HG02623 (cell line): ENCODE data around the gene KIFAP3.
"Not testable (repeated sequence)": the region's sequence is repeated elsewhere in the genome, so short reads cannot be mapped to it uniquely, and the experiment has no call there.

ENCODE experiments used
- ATAC-seq: cut with Tn5 transposase; IDR thresholded peaks from one replicate; pipeline ENCODE4 v1.9.1; 2021; ENCODE audit warnings: moderate library complexity; ENCODE audit not compliant: unreplicated experiment

The KIFAP3 gene

DNA sequence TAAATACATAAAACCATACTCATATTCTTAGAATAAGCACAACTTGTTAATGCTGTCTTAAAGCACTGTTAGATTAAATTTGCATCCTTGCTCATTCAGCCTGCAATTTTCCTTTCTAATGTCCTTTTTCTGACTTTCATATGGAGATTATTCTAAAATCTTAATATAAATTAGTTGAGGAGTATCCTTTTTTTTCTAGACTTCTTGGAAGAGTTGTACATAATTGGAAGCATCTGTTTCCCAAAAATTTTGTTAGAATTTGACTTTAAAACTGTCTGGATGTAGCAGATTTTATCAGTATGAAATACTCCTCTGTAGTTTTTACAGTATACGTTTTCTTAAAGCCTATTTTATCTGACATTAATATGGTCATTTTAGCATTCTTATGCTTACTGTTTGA, 9.7 kb downstream of the KIFAP3 start:
- no peak for ATAC-seq

DNA sequence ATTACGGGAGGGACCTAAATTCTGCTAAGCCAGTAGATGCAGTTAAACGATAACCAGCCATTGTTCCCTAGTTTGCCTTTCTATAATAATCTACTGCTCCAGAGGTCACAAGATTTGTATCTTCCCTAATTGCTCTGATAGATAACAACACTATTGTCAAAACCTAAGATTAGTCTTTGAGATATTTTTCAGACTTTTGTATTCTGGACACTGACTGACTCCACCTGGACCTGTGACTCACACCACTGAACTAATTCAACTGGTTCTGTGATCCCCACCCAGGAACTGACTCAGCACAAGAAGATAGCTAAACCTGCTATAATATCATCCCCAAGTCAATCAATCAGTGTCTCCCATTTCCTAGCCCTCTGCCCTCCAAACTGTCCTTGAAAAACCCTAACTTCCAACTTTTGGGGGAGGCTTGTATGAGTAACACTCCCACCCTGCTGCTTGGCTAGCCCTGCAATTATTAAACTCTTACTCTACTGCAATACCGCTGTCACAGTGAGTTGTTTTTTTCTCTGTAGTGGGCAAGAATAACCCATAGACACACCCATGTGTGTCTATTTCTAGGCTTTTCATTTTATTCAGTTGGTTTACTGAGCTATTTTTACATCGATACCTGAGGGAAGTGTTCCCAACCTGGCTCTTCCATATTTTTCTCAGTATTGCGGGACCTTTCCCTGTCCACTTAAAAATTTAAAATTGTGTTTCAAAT, 11.2 kb downstream of the KIFAP3 start:
- ATAC-seq: no peak

GRCh38 chr1:170061676-170062075, 12.8 kb downstream of the KIFAP3 start:
- not testable (repeated sequence) for ATAC-seq

GRCh38 chr1:170060015-170060520, 14.4 kb downstream of the KIFAP3 start:
- not testable (repeated sequence) for ATAC-seq

- ATAC-seq: no peak
These were observed 25.2 kb downstream of the KIFAP3 start for GRCh38 chr1:170049176-170049800.

- no peak for ATAC-seq
These were observed 26.0 kb downstream of the KIFAP3 start for GRCh38 chr1:170048515-170048914.

- ATAC-seq: no peak
These were observed 30.3 kb downstream of the KIFAP3 start for GRCh38 chr1:170044187-170044586.

DNA sequence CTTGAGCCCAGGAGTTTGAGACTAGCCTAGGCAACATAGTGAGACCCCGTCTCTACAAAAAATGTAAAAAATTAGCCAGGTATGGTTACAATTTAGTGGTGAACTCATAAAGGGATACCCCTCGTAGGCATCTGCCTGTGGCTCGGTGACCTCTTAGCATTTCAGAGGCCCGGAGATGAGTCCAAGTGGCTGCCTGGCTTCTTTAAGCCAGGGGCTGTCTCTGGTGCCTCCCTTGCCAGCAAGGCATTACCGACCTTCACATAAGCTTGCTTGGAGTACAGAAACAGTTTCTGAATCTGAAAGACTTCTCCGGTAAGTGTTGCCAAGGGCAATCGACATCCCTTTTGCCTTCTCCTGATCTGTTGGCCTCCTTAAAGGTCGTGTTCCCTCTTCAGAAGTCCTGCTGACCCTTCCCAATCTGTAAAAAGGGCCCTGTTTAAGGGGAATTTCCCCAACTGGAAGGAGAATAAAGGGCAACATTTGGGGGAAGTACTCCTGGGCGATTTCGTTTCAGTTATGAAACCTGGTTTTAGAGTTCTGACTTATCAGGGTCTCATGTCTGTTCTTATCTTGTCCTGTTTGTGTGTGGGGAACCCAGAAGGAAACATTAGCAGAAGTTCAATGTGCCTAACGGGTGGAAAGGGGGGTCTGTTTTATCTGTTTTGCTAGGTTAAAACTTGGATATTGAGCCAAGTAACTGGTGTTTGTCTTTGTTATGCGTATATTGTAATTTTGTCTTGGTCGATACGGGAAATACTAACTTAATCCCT, 32.9 kb downstream of the KIFAP3 start:
- no peak for ATAC-seq

GRCh38 chr1:170032531-170033280, 41.8 kb downstream of the KIFAP3 start:
- ATAC-seq: no peak

DNA sequence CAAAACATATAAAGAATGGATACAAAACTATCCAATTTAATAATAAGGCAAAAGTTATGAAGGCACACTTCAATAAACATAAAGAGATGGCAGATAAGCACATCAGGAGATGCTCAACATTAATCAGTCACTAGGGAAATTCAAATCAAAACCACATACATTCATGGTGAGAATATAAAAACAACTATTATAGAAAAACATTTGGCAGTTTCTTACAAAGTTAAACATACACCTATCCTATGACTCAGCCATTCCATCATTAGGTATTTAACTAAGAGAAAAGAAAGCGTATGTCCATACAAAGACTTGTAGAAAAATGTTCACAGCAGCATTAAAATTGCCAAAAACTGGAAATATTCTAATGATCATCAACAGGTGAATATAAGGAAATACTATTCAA, 44.3 kb downstream of the KIFAP3 start:
- ATAC-seq: no peak

DNA sequence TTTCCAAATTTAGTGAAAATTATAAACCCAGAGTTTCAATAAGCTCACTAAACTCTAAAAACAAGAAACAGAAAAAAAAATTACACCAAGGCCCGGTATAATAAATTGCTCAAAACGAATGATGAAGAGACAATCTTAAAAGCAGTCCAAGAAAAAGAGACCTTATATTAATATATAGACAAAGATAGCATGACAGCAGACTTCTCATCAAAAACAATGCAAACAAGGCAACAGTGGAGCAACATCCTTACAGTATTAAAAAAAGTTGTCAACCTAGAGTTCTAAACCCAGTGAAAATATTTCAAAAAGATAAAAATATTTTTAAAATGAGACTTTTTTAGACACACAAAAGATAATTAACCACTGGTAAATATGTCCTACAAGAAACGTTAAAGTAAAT, 46.7 kb downstream of the KIFAP3 start:
- ATAC-seq: no peak

- ATAC-seq: no peak
These were observed 53.6 kb downstream of the KIFAP3 start for GRCh38 chr1:170020859-170021258.

DNA sequence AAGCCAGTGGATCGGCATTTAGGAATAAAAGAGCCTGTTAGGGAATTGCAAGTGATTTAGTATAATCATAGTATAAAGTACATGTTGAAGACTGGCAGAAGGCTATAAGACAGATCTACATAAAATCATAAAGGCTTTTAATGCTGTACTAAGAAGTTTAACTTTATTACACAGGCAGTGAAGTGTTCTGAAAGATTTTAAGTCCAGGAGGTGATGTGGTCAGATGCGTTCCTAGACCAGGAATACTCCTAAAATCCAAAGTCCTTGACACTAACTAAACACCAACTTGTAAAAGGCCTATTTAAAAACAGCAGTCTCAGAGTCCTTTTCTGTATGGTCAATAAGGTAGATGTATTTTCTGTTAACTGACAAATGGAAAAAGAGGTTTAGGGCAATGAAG, 57.0 kb downstream of the KIFAP3 start:
- no peak for ATAC-seq

DNA sequence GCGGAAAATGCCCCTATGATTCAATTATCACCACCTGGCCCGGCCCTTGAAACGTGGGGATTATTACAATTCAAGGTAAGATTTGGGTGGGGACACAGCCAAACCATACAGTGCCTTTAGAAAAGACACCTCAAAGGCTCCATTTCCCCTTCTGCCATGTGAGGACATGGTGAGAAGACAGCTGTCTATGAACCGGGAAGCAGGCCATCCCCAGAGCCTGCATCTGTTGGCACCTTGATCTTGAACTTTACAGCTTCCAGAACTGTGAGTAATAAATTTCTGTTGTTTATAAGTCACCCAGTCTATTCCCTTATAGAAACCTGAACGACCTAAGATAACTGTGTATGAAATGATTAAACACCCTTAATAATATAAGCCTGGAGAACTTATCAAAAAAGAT, 61.6 kb downstream of the KIFAP3 start:
- no peak for ATAC-seq

GRCh38 chr1:170010443-170010842, 64.1 kb downstream of the KIFAP3 start:
- no peak for ATAC-seq

GRCh38 chr1:170009551-170009950, 64.9 kb downstream of the KIFAP3 start:
- ATAC-seq: no peak

DNA sequence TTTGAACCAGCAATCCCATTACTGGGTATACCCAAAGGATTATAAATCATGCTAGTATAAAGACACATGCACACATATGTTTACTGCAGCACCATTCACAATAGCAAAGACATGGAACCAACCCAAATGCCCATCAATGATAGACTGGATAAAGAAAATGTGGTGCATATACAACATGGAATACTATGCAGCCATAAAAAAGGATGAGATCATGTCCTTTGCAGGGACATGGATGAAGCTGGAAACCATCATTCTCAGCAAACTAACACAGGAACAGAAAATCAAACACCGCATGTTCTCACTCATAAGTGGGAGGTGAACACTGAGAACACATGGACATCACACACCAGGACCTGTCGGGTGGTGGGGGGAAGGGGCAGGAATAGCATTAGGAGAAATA, 65.8 kb downstream of the KIFAP3 start:
- ATAC-seq: not testable (repeated sequence)

GRCh38 chr1:170003270-170003835, 71.1 kb downstream of the KIFAP3 start:
- ATAC-seq: not testable (repeated sequence)

- no peak for ATAC-seq
These were observed 73.2 kb downstream of the KIFAP3 start for GRCh38 chr1:170001266-170001665.

DNA sequence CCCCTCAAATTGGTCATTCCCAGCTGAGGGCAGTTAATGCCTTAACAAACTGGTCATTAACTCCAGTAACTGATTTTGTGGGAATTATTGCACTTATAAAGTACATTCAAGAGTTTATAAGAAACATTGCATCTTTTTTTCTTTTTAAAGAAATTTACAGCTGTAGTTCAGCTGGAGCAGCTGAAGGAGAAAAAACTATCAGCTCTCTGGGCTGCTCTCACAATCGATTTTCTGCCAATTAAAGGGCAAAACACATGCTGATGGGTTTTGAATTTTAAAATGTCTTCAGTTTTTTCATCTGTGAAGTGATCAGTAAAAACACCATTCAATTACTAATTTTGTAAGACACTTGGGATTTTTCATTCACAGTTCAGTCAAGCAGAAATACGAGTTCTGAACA, 74.7 kb downstream of the KIFAP3 start:
- ATAC-seq: no peak

DNA sequence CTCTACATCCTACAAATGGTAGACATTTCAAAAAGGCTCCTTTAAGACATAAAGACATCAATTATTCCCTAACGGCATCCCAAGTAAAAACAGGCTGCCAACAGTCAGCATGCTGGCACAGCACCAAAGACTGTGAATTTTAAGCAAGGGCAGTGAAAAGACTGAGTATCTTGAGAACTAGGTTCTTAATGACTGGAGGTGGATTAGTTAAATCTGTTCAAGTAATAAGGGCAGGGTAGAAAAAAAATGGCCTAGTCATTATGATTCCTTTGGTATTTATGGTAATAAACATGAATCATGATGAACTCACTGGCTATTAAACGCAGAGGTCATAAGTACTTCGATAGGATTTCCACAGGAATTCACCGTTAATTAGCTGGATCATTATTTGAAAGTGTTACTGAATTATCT, 75.2 kb downstream of the KIFAP3 start:
- no peak for ATAC-seq
